CD4-positive, alpha-beta T cell treated with Interferon alpha-2 for 1 hour (primary cell): ENCODE measurements around the gene CTTNBP2NL.
"Not testable (repeated sequence)": the region's sequence is repeated elsewhere in the genome, so short reads cannot be mapped to it uniquely, and the experiment has no call there.

Experiments used
- DNase-seq, 2 donors: peaks; one replicate each; pipeline ENCODE4 v3.0.0-alpha.2; 2020 to 2022

Gene CTTNBP2NL

DNA sequence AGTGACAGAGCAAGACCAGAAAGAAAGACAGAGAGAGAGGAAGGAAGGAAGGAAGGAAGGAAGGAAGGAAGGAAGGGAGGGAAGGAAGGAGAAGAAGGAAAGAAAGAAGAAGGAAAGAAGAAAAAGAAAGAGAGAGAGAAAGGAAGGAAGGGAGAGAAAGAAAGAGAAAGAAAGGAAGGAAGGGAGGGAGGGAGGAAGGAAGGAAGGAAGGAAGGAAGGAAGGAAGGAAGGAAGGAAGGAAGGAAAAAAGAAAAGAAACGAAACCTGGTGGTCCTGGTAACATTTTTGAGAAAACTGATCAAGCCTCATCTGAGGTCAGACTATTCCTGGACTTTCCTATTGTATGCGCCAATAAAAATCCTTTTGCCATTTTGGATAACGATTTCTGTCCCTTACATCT is 8.2 kb upstream of the CTTNBP2NL start:
- no peak for DNase-seq

DNA sequence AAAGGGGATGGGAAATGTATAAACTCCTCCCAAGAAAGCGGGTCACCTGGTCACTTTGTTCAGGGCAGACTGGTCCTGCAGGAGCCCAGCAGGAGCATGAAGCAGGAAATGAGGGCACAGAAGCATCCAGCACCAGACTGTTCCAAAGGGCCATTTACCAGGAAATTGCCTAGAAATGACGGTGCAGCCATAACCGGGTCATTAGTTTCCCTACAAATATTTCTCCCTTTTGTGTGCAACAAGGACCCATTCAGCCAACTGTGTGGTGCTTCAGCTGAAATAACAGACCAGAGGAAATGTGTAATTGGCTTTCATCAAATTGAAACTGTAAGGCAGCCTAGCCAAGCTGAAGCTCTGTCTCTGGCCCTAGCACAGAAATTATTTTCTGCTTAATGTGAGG is 7.6 kb upstream of the CTTNBP2NL start:
- no peak for DNase-seq

- no peak for DNase-seq
Measured at GRCh38 chr1:112389689-112390088, 6.3 kb upstream of the CTTNBP2NL start.

GRCh38 chr1:112390335-112390734 is 5.7 kb upstream of the CTTNBP2NL start:
- not testable (repeated sequence) for DNase-seq

DNA sequence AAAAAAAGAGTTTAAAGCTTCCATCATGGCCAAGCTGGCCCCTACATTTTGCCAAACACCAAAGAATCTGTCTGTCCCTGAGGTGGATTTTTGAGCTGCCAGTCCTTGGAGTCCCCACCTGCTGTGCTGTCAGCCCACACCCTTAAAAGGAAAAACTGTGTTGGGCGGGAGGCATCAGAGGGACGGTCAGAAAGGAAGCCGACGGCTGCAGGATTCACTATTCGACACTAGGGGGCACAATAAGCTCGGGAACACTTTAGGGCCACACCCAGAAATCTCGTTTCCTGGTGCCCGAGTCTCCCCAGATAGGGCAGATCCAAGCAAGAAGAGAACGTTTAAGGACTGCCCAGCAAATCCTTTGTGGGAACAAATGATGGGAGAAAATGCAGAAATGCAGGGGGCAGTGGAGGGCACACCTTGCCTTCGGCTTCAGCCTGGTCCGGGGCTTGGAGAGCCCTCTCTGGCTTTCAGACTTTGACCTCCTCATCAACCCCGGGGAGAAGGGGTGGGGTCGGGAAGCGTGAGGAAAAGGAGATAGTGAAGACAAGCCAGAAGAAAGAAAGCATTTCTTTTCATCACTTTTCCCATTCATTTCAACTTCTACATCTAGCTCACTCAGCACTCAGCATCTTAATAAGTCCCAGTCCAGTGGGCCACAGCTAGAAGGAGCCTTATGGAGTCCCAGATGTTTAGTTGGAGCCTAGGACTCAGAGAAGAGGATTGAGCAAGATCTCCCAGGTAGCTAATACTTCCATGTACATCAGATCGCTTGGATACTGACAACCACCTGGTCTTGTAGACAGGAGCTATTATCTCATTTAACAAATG is 5.0 kb upstream of the CTTNBP2NL start:
- DNase-seq = peak; percentile 80 to 86

DNA sequence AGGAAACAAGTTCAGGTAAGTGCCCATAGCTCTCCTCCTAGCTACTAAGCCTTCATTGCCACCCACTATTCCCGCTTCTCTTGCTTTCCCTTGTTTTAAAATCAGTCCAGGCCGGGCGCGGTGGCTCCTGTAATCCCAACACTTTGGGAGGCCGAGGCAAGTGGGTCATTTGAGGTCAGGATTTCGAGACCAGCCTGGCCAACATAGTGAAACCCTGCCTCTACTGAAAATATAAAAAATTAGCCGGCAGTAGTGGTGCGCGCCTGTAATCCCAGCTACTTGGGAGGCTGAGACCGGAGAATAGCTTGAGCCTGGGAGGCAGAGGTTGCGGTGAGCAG is 4.4 kb upstream of the CTTNBP2NL start:
- no peak for DNase-seq

DNA sequence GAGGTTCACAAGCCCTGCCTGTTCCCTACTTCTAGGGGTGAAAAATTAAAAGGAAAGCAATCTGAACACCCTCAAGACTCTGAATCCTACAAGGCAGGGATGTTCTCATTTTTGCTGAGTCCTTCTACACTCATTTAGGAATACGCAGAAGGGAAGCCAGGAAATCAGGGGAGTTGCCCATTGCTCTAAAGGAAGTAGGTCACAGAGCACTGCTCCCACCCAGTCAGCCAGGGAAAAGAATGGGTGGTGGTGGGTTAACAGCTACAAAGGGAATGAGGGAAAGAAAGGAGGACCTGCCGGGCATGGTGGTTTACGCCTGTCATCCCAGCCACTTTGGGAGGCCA is 2.4 kb upstream of the CTTNBP2NL start:
- no peak for DNase-seq

DNA sequence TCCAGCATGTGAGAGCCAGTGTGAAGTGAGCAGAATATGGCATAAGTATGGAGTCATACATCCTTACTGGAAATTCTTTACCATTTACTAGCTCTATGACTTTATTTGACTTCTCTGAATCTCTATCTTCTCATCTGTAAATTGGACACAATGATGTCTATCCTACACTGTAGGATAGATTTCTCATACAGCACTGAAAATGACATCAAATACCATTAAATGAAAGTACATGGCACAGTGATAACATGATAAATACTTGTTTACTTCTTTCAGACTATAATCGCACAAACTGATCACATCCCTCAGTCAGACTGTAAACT is 1.3 kb upstream of the CTTNBP2NL start:
- DNase-seq = no peak

DNA sequence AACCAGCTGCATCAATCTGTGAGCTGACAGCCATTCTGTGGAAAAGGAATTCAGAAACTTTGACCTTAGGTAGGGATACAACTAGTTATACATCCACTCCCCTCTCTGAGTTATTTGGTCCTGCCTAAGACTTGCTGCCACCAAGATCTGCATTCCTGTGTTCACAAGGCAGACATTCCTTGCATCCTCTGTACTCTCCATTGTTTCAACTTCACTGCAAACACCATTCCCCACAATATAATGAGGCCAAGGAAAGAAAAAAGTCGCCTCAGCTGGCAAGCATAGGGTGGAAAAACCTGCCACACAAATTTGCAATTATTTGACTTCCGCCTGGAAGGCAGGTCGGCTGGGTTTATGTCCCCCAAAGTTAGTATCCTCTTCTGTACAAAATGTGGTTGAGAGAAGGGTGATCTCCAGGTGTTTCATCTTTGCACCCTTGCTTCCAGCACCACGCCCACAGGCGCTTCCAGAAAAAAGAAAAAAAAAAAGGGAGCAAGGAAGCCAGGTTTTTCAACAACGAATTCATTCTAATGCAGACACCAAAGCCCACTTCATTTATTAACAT is 676 bp upstream of the CTTNBP2NL start:
- DNase-seq = no peak

GRCh38 chr1:112396653-112397471 is 848 bp downstream of the CTTNBP2NL start:
- no peak for DNase-seq

DNA sequence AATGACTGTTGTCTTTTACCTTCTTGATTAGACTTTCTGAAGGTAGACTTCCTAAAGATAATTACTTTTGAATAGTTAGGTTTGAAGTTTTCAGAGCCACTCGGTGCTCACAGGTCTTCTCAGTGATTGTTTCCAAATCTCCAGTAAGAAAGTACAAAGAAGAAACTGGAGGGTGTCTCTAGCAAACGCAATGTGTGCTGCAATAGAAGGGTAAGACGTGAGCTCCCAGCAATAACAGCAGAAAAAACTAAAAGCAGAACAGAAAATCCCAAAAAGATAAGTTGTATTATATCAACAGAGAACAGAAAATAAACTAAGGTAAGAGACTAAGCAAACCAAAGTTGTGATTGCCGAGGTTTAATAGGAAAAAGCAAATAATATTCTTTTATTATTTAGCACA is 1.8 kb downstream of the CTTNBP2NL start:
- no peak for DNase-seq

- peak in 1 of 2 donors; percentile 6 for DNase-seq
Measured at GRCh38 chr1:112399456-112399855, 3.4 kb downstream of the CTTNBP2NL start.

- DNase-seq = not testable (repeated sequence)
Measured at GRCh38 chr1:112400706-112401105, 4.7 kb downstream of the CTTNBP2NL start.

- DNase-seq = no peak
Measured at GRCh38 chr1:112402682-112403643, 6.9 kb downstream of the CTTNBP2NL start.

DNA sequence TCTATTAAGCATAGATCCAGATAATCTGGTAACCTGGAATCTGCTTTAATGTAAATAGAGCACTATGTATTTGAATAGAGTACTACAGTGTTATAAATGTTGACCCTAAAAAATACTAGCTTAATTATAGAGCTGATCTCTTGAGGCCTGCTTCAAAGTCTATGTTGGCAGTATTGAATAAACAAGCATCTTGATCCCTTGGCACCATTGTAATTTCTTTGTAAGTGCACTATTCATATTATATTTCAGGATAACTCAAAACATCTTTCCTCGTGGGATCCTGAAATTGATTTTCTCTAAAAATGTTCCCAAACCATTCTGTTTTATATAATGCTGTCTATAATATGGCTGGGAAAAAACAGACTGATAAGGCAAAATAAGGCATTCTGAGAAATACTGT is 10.8 kb downstream of the CTTNBP2NL start:
- DNase-seq = no peak

GRCh38 chr1:112409414-112409813 is 13.4 kb downstream of the CTTNBP2NL start:
- DNase-seq = no peak

DNA sequence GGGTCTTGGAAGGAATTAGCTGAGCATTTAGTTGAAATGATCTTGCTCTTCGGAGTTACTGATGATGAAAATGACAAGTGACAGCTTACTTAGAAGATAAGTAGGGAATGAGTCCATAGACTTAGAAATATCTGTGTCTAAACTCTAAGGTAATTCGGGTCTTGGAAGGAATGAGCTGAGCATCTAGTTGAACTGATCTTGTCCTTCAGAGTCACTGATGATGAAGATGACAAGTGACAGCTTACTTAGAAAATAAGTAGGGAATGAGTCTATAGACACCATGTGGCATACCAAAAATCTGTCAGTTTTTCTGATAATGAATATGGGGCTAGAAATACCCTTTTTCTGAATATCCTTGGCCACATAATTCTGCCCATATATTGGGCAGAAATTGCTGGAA is 14.7 kb downstream of the CTTNBP2NL start:
- DNase-seq = no peak

DNA sequence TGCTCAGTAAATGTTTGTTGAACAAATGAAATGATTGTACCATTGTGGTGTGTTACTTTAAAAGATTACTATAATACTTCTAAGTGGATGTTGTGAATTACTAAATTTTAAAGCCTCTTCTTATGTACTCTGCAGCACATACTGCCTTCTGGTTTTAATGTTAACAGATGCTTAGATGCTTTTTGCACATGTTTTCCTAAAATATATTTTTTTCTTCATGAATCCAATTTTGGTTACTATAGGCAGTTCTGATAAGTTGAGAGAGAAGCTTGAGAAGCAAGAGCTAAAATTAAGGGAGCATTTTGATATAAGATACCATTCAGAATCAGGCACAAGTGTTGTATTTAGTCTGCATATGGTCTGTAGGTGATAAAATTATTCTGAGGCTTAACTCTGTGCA is 21.3 kb downstream of the CTTNBP2NL start:
- DNase-seq = no peak

DNA sequence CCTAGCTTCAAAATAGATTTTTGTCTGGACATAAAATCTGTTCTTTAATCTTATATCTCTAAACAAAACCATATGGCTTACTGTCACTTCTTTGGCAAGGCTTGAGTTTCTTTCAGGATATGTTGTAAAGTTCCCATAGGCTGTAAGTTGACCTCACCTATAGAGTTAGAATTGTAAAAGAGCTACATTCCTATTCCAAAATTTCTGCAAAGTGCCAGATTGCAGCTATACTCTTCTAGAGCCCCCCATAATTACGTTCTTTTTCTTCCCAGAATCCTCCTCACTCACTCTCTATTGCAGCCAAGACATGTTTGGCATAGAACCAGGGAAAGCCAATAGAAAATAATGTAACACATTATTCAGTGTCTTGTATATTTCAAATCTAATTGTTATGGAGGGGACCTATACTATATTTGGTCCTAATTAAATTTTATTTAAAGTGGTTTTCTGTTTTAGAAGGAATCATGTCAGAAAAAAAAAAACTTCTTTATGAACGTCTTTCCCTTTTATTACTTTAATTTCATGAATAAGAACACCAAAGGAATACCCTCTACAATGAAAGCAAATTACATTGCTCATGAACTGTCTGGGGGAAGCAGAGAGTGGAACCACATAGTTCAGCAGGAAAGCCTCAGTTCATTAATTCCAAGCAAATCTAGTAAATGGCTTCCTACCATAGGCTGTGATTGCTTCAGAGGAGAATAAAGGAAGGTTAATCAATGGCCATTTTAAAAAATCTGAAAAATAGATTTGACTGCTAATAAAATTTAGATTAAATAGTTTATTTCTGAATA is 22.3 kb downstream of the CTTNBP2NL start:
- DNase-seq = no peak

GRCh38 chr1:112423207-112423606 is 27.2 kb downstream of the CTTNBP2NL start:
- no peak for DNase-seq

DNA sequence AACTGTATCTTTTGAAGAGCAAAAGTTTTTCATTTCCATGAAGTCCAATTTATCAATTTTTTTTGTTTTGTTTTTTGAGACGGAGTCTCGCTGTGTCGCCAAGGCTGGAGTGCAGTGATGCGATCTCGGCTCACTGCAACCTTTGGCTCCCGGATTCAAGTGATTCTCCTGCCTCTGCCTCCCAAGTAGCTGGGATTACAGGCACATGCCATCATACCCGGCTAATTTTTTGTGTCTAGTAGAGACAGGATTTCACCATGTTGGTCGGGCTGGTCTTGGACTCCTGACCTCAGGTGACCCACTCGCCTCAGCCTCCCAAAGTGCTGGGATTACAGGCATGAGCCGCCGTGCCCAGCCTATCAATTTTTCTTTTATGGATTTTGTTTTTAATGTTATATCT is 27.7 kb downstream of the CTTNBP2NL start:
- DNase-seq = not testable (repeated sequence)

DNA sequence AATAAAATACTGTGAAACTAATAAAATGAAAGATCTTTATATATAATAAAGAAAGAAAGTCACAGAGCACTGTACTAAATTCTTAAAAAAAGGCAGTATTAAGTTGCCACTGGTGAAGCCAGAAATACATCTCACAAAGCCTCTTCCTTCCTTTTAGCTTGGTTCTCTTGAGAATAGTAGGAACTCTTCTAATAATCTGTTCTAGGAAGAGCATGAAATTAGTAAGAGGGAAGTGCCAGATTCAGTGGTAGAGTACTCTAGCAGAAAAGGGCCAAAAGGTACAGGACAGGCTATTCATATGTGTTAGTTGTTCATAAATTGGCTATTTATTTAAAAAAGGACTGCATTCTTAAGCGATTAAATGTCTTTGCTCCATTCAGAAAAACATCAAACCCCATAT is 33.7 kb downstream of the CTTNBP2NL start:
- no peak for DNase-seq
